Limb (tissue), 2 donors: ENCODE data around the gene KEAP1.
A peak's percentile ranks its signal among the peaks of the same experiment; 100 is the strongest.
"Not testable (repeated sequence)": the region's sequence is repeated elsewhere in the genome, so short reads cannot be mapped to it uniquely, and the experiment has no call there.

Source experiments
- DNase-seq, 2 donors: peaks; one replicate each; pipeline ENCODE4 v3.0.0-alpha.2; 2016; ENCODE audit errors: extremely low spot score in 2 of 2

Gene KEAP1

DNA sequence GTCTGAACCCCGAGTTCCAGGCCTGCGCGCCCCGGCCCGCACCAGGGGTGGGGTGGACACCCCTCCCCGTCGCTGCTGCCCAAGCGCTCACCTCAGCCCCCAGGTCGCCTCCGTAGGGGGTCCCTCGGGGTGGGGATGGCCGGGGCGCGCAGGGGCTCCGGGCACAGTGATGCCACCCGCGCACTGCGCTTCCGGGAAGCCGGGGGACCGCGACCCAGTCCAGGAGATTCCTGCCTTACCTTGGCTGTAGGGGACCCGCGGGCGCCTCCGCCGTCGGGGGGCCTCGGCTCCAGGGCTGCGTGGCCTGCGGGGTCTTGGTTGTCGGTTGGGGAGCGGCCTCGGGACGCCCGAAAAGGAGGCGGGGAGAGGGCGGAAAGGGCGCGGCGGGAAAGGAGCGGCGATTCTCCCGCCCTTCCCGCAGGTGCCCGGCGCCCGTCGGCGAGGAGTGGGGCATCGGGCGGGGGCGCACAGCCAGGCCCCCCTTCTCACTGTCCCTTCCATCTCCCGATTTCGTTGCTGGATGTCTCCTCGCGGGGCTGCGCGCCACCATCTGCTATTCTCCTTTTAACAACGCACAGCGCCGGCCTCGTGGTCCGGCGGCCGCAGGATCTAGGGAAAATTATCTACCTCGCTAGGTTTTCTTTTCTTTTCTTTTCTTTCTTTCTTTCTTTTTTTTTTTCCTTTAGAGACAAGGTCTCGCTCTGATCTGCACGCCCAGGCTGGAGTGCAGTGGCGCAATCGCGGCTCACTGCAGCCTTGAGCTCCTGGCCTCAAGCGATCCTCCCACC is at the start of gene KEAP1:
KEAP1 (minus strand) TSS at position 355 of the 788 bp plus-strand sequence. CDS start 3,323 bp downstream, outside the sequence.
- peak; percentile 25 to 77 for DNase-seq

DNA sequence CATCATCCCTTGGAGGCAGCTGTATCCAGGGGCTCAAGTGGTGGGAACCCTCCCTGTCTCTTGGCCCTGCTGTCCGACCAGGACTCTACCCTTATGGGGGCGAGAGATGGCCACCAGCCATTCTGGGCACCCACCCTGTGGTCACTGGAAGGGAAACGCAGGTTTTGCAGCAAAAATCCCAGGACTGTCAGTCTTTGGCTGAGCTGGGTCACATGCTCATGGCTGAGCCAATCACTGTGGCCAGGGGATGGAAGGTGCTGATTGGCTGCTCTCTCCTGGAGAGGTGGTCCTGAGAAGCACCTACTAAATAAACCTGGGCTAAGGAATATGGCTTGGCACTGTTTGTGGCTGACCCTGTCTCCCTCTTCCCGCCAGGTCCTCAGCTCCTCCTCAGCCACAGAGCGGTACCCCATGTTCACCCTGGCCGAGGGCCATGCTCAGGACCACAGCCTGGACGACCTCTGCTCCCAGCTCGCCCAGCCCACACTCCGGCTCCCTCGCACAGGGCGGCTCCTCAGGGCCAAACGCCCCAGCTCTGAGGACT is 49.4 kb upstream of the KEAP1 start:
- no peak for DNase-seq

DNA sequence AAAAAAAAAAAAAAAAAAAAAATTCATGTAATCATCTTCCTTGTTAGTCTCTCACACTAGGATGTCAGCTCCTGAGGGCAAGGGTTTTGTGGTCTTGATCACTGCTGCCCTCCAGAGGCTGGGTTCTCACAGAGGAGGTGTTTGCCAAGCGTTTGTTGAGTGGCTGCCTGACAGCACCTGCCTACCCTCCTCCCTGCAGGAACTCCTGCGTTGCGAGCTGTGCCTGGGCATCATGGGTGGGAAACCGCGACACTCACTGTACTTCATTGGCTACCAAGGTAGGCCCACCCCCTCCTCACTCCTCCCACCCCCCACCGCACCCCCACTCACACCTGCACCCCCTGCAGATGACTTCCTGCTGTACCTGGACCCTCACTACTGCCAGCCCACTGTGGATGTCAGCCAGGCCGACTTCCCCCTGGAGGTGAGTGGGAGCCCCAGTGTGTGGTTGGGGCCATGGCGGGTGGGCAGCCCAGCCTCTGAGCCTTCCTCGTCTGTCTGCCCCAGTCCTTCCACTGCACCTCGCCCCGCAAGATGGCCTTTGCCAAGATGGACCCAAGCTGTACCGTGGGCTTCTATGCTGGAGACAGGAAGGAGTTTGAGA is 48.6 kb upstream of the KEAP1 start:
- DNase-seq = no peak

DNA sequence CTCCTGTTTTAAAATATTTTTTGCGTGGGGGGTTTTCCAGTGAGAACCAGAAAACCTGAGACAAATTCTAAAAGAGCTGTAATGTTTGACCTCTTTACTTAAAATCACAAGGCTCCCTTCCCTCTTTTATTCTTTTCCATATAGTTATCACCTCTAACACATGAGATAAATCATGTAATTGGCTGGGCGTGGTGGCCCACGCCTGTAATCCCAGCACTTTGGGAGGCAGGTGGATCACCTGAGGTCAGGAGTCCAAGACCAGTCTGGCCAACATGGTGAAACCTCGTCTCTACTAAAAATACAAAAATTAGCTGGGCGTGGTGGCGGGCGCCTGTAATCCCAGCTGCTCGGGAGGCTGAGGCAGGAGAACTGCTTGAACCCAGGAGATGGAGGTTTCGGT is 47.9 kb upstream of the KEAP1 start:
- DNase-seq = not testable (repeated sequence)

DNA sequence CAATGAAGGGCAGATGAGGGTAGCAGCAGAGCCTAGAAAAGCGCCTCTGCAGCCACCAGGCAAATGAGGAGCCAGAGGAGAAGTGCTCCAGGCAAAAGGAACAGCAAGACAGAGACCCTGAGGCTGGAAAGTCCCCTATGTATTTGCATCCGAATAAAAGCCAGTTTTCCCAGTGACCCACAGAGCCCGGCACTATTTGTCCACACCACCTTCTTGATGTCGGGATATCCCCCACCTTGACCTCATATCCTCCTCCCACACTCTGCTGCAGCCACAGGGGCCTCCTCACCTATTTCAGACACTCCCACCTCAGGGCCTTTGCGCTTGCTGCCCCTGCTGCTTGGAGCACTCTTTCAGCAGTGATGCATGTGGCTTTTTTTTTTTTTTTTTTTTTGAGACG is 47.2 kb upstream of the KEAP1 start:
- no peak for DNase-seq

DNA sequence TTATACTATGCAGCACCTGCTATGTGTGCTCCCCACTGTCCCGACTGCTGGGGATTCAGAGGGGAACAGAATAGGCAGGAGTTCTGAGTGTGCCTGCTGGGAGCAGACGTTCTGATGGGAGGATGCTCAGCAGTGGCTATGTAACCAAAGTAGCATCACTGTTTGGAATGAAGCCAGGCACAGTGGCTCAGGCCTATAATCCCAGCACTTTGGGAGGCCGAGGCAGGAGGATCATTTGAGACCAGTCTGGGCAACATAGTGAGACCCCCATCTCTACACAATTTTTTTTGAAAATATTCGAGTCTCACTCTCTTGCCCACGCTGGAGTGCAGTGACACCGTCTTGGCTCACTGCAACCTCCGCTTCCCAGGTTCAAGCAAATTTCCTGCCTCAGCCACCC is 46.6 kb upstream of the KEAP1 start:
- no peak for DNase-seq

DNA sequence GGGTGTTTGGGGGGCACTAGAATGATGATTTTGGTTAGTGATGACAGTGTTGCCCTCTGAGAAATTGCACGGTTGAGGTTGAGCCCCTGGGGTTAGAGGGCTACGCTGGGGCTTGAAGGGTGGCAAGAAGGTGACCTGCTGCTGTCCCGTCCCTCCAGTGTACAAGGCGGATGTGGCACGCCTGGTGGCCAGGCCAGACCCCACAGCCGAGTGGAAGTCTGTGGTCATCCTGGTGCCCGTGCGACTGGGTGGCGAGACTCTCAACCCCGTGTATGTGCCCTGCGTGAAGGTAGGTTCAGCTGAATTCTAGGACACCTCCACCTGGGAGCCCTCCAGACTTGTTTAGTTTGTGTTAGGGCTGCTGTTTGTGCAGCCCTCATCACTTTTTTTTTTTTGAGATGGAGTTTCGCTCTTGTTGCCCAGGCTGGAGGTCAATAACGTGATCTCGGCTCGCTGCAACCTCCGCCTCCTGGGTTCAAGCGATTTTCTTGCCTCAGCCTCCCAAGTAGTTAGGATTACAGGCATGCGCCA is 45.7 kb upstream of the KEAP1 start:
- DNase-seq = no peak

DNA sequence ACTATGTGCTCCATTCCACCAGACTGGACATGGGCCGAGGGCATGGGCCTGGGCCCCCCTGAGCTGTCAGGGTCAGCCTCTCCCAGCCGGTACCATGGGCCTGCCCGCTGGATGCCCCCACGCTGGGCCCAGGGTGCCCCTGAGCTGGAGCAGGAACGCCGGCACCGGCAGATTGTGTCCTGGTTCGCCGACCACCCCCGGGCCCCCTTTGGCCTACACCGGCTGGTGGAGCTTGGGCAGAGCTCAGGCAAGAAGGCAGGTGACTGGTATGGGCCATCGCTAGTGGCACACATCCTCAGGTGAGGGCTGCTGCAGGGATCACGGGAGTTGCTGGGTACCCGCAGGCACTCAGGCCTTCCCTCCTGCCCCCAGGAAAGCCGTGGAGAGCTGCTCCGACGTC is 43.7 kb upstream of the KEAP1 start:
- DNase-seq = no peak

DNA sequence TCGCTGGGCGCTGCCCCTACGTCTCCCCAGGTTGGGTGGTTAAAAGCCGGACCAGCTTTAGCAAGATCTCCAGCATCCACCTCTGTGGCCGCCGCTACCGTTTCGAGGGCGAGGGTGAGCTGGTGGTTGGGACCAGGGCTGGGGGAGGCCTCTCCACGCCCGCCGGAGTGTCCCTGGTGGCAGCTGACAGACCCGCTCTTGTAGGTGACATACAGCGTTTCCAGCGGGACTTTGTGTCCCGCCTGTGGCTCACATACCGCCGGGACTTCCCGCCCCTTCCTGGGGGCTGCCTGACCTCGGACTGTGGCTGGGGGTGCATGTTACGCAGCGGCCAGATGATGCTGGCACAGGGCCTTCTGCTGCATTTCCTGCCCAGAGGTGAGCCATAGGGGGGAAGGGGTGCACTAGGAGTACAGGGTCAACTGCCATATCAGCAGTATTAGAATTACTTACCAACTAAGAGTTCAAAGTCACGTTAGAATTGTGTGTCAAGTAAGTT is 41.6 kb upstream of the KEAP1 start:
- DNase-seq = no peak

DNA sequence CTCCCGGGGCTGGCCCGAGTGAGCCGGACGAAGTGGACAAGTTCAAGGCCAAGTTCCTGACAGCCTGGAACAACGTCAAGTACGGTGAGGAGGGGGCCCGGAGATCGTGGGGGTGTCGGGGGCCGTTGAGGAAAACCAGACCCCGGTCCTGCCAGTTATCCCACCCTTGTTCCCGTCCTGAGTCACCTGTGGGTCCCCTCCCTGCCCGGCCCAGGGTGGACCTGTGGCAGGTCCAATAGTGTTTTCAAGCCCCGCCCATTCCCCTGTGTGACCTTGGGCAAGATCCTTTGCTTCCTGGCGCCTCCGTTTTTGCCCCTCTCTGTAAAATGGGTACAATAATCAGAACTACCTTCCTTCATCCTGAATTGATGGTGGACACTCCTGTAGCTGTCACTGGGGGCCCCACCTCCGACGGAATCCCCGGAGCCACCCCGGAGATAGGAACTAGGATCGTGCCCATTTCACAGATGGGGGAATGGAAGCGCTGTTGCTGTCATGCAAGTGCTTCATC is 41.1 kb upstream of the KEAP1 start:
- DNase-seq = no peak

DNA sequence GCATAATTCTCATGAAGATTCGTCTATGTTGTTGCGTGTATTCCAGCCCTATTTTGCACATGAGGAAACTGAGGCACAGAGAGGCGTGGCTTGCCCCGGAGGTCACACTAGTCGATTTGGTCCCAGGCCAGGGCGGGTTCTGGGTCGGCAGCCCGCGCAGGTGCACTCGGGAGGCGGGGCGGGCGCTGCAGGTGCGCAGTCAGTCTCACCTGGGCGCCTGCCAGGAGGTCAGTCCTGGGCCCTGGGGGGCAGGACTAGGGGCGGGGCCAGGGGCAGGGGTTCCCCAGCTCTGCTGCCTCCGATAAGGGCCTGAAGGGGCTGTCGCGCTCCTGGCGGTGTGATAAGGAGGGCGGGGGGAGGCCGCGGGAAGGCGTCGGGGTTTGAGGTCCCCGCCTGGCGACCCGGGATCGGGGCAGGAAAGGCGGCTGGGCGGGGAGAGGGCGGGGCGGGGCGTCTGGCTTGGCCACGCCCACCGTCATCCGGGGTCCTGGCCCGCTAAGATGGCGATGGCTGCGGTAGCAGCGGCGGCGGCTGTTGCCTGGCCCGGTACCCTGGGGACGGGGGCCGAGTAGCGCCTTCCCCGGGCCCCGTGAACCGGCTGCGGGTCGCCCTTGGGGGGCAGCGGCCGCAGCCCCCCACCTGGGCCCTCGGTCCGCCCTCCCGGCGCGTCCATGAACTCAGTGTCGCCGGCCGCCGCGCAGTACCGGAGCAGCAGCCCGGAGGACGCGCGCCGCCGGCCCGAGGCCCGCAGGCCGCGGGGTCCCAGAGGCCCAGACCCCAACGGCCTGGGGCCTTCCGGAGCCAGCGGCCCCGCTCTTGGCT is 40.5 kb upstream of the KEAP1 start, which contains the start of gene ATG4D:
ATG4D (plus strand) TSS at position 485 of the 822 bp plus-strand sequence; CDS start at position 672, 187 bp downstream.
- DNase-seq = peak; percentile 76 to 91

DNA sequence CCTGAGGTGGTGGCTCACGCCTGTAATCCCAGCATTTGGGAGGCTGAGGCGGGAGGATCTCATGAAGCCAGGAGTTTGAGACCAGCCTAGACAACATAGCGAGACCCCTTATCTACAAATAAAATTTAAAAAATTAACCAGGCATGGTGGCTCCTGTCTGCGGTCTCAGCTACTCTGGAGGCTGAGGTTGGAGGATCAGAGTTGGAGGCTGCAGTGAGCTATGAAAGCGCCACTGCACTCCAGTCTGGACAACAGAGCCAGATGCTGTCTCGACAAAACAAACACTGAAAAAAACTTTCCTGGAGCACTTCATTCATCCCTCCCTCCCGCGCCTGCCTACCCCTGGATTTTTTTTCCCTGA is 39.9 kb upstream of the KEAP1 start:
- DNase-seq = no peak

DNA sequence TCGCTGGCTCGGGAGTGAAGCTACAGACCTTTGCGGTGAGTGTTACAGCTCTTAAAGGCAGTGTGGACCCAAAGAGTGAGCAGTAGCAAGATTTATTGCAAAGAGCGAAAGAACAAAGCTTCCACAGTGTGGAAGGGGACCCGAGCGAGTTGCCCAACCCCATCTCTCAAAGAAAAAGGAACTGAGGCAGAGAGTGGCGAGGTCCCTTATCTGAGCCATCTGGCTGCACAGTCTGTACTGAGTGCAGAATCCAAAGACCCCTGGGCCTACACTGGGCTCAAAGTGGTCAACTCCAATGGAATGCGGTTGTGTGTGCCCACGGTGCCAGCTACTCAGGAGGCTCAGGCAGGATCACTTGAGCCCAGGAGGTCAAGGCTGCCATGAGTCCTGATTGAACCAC is 35.9 kb upstream of the KEAP1 start:
- not testable (repeated sequence) for DNase-seq

DNA sequence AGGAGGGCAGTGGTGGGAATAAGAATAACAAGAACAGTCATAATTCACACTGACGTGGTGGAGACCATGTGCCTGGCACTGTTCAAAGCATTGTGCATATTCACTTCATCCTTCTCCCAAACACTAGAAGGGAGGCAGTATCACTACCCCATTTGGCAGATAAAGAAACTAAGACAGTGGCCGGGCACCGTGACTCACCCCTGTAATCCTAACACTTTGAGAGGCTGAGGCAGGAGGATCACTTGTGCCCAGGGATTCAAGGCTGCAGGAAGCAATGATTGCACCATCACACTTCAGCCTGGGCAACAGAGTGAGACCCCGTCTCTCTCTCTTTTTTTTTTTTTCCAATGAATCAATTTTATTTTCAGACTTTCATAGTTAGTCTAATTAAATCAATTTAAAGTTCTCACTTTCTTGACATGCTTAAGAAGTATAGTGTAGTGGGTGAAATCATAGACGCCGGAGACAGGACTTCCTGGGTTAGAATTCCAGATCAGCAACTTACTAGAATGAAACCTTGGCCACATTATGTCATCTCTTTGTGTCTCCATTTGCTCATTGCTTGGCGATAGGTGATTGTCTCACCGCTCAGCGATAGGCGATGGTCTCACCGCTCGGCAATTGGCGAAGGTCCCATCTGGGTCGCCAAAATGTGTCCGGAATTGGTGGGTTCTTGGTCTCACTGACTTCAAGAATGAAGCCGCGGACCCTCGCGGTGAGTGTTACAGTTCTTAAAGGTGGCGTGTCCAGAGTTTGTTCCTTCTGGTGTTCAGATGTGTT is 35.2 kb upstream of the KEAP1 start:
- DNase-seq = no peak

DNA sequence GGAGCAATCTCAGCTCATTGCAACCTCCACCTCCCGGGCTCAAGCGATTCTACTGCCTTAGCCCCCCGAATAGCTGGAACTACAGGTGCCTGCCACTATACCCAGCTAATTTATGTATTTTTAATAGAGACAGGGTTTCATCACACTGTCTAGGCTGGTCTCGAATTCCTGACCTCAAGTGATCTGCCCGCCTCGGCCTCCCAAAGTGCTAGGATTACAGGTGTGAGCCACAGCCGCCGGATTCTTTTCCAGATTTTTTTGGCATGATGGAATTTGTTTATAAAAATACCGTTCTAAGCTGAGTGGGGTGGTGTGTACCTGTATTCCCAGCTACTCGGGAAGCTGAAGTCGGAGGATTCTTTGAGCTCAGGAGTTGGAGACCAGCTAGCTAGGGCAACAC is 34.5 kb upstream of the KEAP1 start:
- no peak for DNase-seq

DNA sequence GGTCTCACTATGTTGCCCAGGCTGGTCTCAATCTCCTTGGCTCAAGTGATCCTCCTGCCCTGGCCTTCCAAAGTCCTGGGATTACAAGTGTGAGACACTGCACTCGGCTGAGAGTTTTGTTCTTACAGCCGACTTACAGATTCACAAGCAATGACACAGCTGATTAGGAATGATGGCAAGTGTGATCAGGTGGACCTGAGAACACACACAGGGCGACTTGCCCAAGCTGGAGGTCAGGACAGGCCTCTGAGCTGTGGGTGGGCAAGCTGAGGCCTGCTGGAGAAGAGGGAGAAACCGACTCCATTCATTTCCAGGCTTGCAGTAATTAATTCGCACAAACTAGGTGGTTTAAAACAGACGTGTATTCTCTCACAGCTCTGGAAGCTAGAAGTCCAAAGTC is 32.5 kb upstream of the KEAP1 start:
- no peak for DNase-seq

DNA sequence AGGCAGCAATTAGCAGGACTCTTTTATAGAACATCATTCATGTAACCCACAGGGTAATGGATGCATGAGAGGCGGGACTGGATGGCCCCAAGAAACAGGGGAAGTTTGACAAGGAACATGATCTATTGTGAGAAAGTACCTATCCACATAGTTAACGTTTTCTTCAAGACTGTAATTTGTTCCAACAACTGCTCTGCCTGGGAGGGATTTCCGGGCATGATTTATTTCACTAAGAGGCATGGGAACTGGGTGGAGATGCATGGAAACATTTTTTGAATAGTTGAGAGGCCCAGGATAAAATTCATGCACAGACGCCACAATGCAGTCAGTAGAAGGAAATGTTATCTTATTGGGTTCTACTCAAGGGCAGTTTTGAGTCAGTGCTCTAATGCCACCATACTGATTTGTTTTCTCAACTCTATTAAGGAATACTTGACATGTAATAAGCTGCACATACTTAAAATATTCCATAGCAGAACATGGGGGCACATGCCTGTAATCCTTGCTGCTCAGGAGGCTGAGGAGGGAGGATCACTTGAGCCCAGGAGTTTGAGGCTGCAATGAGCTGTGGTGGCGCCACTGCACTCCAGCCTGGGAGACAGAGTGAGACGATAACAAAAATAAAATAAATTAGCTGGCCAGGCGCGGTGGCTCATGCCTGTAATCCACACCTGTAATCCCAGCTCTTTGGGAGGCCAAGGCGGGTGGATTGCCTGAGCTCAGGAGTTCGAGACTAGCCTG is 30.7 kb upstream of the KEAP1 start:
- DNase-seq = peak in 1 of 2 donors; percentile 29

DNA sequence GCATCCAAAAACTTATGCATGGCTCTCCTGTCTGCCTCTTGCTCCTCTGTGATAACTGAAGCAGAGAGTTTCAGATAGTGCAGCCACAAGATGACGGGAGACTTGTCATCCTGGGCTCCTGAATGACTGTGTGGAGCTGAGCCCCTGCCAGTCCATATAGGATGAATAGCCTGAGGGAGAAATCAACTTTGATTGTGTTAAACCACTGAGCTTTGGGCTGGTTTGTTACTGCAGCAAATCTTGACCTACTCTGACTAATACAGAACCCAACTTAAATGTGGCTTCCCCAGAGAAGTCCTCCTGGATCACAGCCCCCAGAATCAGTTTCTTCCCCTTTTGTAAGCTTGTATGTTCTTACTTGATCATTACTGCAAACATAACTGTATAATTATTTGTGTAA is 29.3 kb upstream of the KEAP1 start:
- no peak for DNase-seq

DNA sequence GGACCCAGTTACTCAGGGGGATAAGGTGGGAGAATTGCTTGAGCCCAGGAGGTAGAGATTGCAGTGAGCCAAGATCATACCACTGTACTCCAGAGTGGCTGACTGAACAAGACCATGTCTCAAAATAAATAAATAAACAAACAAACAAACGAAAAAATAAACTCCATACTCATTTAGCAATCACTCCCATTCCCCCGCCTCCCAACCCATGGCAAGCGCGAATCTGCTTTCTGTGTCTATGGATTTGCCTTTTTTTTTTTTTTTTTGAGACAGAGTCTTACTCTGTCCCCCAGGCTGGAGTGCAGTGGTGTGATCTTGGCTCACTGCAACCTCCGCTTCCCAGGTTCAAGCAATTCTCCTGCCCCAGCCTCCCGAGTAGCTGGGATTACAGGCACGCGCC is 23.7 kb upstream of the KEAP1 start:
- DNase-seq = not testable (repeated sequence)

DNA sequence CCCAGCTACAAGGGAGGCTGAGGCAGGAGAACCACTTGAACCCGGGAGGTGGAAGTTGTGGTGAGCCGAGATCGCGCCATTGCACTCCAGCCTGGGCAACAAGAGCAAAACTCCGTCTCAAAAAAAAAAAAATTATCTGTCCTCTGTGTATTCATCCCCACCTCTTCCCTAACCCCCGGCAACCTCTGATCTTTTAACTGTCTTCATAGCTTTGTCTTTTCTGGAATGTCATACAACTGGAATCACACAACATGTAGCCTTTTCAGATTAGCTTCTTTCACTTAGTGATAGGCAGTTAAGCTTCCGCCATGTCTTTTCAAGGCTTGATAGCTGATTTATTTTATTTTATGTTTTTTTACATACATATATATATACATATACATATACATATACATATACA is 22.5 kb upstream of the KEAP1 start:
- no peak for DNase-seq
